Measurements from ENCODE around the gene LRP2.

The LRP2 gene

DNA sequence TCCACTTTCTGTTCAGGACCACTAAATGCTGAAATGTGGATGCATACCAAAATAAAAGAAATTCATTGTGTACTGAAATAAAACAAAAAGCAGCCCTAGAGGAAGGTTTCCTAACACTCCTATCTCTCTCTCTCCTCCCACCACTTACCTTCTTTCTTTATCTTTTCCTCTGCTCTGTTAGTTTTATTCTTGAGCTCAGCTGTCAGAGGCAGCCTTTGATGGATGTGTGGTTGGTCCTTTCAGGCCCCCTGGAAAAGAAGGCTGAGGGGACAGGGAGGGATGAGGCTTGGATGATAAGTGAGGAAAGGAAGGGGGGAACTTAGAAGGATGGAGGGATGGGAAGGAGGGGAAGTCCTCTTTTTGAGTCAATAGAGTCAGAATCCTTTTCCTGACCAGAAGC lies 245.3 kb downstream of the LRP2 start:
- no peaks in the 10 kb centered on the region for H3K9me3 ChIP-seq
- H3K36me3 ChIP-seq, result no peaks in the 10 kb centered on the region
- TF ChIP-seq, protein P1, sequence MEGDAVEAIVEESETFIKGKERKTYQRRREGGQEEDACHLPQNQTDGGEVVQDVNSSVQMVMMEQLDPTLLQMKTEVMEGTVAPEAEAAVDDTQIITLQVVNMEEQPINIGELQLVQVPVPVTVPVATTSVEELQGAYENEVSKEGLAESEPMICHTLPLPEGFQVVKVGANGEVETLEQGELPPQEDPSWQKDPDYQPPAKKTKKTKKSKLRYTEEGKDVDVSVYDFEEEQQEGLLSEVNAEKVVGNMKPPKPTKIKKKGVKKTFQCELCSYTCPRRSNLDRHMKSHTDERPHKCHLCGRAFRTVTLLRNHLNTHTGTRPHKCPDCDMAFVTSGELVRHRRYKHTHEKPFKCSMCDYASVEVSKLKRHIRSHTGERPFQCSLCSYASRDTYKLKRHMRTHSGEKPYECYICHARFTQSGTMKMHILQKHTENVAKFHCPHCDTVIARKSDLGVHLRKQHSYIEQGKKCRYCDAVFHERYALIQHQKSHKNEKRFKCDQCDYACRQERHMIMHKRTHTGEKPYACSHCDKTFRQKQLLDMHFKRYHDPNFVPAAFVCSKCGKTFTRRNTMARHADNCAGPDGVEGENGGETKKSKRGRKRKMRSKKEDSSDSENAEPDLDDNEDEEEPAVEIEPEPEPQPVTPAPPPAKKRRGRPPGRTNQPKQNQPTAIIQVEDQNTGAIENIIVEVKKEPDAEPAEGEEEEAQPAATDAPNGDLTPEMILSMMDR (IDR thresholded peaks at IDR 0.05; ENCODE audit: low read depth, low read length), result no peak
- H3K4me3 ChIP-seq (ENCODE audit: low read depth, low read length), result no peak overlapping the region
- H3K27me3 ChIP-seq, result no peaks in the 10 kb centered on the region
- H3K4me1 ChIP-seq, result no peaks in the 10 kb centered on the region
- no peak for DNase-seq

DNA sequence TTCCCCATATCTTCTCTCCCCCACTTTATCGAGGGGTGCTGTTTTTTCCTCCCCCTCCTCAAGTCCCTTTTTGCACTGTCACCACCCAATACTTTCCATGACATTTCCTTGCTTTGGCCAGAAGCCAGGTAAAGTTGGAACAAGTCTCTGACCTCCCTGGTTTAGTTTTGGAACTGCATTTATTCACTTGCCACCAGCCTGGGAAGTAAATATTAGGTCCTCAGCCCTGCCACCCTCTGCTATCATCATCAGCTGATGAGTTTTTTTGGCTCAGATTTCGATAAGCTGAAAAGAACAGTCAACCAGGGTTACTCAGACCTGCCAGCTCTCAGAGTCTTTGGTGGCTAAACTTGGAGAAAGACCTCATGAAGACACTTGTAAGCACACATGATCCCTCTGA lies 246.0 kb downstream of the LRP2 start:
- Histone ChIP-seq H3K9me3 (no peaks in the 10 kb centered on the region), H3K4me3 (ENCODE audit: low read depth, low read length) (no peak overlapping the region), H3K4me1 (no peaks in the 10 kb centered on the region), H3K36me3 (no peaks in the 10 kb centered on the region), H3K27me3 (no peaks in the 10 kb centered on the region)
- DNase-seq, result no peak
- TF ChIP-seq, protein P1 (IDR thresholded peaks at IDR 0.05; ENCODE audit: low read depth, low read length), result no peak

- H3K36me3 ChIP-seq, result no peaks in the 10 kb centered on the region
- H3K4me1 ChIP-seq, result no peaks in the 10 kb centered on the region
- no peak for DNase-seq
Observed at GRCh38 chr2:169114056-169114455, 248.3 kb downstream of the LRP2 start.

DNA sequence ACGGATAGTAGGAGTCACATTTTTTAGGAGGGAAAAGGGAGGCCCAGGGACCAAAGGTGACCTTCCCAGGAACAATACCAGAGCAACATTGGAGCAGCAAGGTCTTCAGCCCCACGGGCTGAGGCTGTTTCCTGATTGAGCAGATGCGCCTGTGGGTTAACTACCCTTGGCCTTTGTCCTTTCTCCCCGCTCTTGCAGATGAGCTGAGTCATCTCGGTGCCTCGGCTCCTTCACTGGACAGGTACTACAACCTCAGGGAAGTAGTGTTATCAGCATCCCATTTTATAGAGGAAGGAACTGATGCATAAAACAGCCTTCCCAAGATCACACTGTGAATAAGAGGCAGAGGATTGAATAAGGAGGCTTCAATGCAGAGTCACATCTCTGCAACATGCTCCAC lies 249.5 kb downstream of the LRP2 start:
- Histone ChIP-seq H3K9me3 (no peaks in the 10 kb centered on the region), H3K36me3 (no peaks in the 10 kb centered on the region), H3K27me3 (no peaks in the 10 kb centered on the region), H3K4me1 (no peaks in the 10 kb centered on the region), H3K4me3 (ENCODE audit: low read depth, low read length) (no peak overlapping the region)
- TF ChIP-seq, protein P1 (IDR thresholded peaks at IDR 0.05; ENCODE audit: low read depth, low read length), result no peak
- no peak for DNase-seq

More at GRCh38 chr2:169114056-169114455, 248.3 kb downstream of the LRP2 start:
- H3K4me3 ChIP-seq (ENCODE audit: low read depth, low read length), result no peak overlapping the region
- no peaks in the 10 kb centered on the region for H3K9me3 ChIP-seq
- no peaks in the 10 kb centered on the region for H3K27me3 ChIP-seq
- TF ChIP-seq, protein P1 (IDR thresholded peaks at IDR 0.05; ENCODE audit: low read depth, low read length), result no peak

- TF ChIP-seq, protein P1 (IDR thresholded peaks at IDR 0.05; ENCODE audit: low read depth, low read length), result no peak
- no peaks in the 10 kb centered on the region for H3K4me1 ChIP-seq
- no peaks in the 10 kb centered on the region for H3K9me3 ChIP-seq
- no peaks in the 10 kb centered on the region for H3K36me3 ChIP-seq
- DNase-seq, result no peak
- H3K4me3 ChIP-seq (ENCODE audit: low read depth, low read length), result no peak overlapping the region
- H3K27me3 ChIP-seq, result no peaks in the 10 kb centered on the region
Observed at GRCh38 chr2:169110916-169111315, 251.4 kb downstream of the LRP2 start.

DNA sequence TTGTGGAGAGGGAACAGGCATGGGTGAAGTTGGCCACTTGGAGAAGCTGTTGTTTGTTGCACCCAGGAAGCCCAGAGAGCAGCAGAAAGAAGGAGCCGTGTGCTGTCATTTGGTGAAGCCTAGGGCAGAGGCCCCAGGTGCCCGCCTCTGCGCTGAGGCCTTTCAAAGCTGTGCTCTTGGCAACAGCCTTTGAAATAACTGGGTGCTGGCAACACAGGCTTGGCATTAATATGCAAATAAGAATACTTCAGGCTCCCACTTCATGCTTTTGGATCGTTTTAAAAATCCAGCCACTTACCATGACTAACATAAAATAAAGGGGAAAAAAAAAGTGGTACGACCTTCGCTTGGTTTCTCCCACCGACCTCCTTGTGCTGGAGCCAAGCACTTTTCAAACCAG lies 251.9 kb downstream of the LRP2 start:
- DNase-seq, result no peak

More for the DNA sequence above, 251.9 kb downstream of the LRP2 start:
- no peaks in the 10 kb centered on the region for H3K27me3 ChIP-seq
- H3K4me1 ChIP-seq, result no peaks in the 10 kb centered on the region
- H3K36me3 ChIP-seq, result no peaks in the 10 kb centered on the region
- H3K4me3 ChIP-seq (ENCODE audit: low read depth, low read length), result no peak overlapping the region
- TF ChIP-seq, protein P1 (IDR thresholded peaks at IDR 0.05; ENCODE audit: low read depth, low read length), result no peak
- H3K9me3 ChIP-seq, result no peaks in the 10 kb centered on the region
